HEK293 (cell line): ENCODE measurements around the gene PDE8B.

ENCODE experiments used
- BCL11A ChIP-seq: fragments of 450-650 bp; formaldehyde crosslinking; IDR thresholded peaks from 2 replicates; pipeline ENCODE4 v1.5.1; 2016; ENCODE audit warnings: low read depth, missing biosample characterization, missing genetic modification characterization
- GFI1B ChIP-seq: fragments of 450-650 bp; formaldehyde crosslinking; IDR thresholded peaks from 2 replicates; pipeline ENCODE4 v1.5.1; 2016; ENCODE audit warnings: missing biosample characterization, missing genetic modification characterization
- KLF8 ChIP-seq: fragments of 450-650 bp; formaldehyde crosslinking; IDR thresholded peaks from 2 replicates; pipeline ENCODE4 v1.5.1; 2016; ENCODE audit warnings: missing biosample characterization, missing genetic modification characterization
- KLF9 ChIP-seq: fragments of 450-650 bp; formaldehyde crosslinking; IDR thresholded peaks from 2 replicates; pipeline ENCODE4 v1.5.1; 2016; ENCODE audit warnings: missing biosample characterization, missing genetic modification characterization, low read depth
- OSR2 ChIP-seq: fragments of 450-650 bp; formaldehyde crosslinking; IDR thresholded peaks from 2 replicates; pipeline ENCODE4 v1.5.1; 2016; ENCODE audit warnings: missing biosample characterization, missing genetic modification characterization
- RBAK ChIP-seq: fragments of 450-650 bp; formaldehyde crosslinking; IDR thresholded peaks from 2 replicates; pipeline ENCODE4 v1.5.1; 2016; ENCODE audit warnings: missing biosample characterization, missing genetic modification characterization
- SCRT2 ChIP-seq: fragments of 450-650 bp; formaldehyde crosslinking; IDR thresholded peaks from 2 replicates; pipeline ENCODE4 v1.5.1; 2016; ENCODE audit warnings: missing biosample characterization, missing genetic modification characterization
- WT1 ChIP-seq: fragments of 450-650 bp; formaldehyde crosslinking; IDR thresholded peaks from 2 replicates; pipeline ENCODE4 v1.5.1; 2016; ENCODE audit warnings: missing biosample characterization, missing genetic modification characterization
- ZBTB20 ChIP-seq: fragments of 450-650 bp; formaldehyde crosslinking; IDR thresholded peaks from 2 replicates; pipeline ENCODE4 v1.5.1; 2016; ENCODE audit warnings: missing biosample characterization, missing genetic modification characterization
- ZBTB6 ChIP-seq: fragments of 450-650 bp; formaldehyde crosslinking; IDR thresholded peaks from 2 replicates; pipeline ENCODE4 v1.5.1; 2017; ENCODE audit warnings: missing biosample characterization, missing genetic modification characterization
- ZFP3 ChIP-seq: fragments of 450-650 bp; formaldehyde crosslinking; IDR thresholded peaks from 2 replicates; pipeline ENCODE4 v1.5.1; 2016; ENCODE audit warnings: low read depth, missing biosample characterization, missing genetic modification characterization
- ZNF10 ChIP-seq: fragments of 450-650 bp; formaldehyde crosslinking; IDR thresholded peaks from 2 replicates; pipeline ENCODE4 v1.5.1; 2017; ENCODE audit warnings: missing biosample characterization, missing genetic modification characterization
- ZNF114 ChIP-seq: fragments of 450-650 bp; formaldehyde crosslinking; IDR thresholded peaks from 2 replicates; pipeline ENCODE4 v1.5.0; 2017; ENCODE audit warnings: missing biosample characterization, missing genetic modification characterization
- ZNF157 ChIP-seq: fragments of 450-650 bp; formaldehyde crosslinking; IDR thresholded peaks from 2 replicates; pipeline ENCODE4 v1.5.1; 2016; ENCODE audit warnings: missing biosample characterization, missing genetic modification characterization
- ZNF16 ChIP-seq: fragments of 450-650 bp; formaldehyde crosslinking; IDR thresholded peaks from 2 replicates; pipeline ENCODE4 v1.5.1; 2016; ENCODE audit warnings: low read depth, missing biosample characterization, missing genetic modification characterization
- ZNF184 ChIP-seq: fragments of 450-650 bp; IDR thresholded peaks from 2 replicates; pipeline ENCODE4 v1.5.1; 2018; ENCODE audit warnings: missing biosample characterization, mild to moderate bottlenecking, missing genetic modification characterization
- ZNF221 ChIP-seq: fragments of 450-650 bp; formaldehyde crosslinking; IDR thresholded peaks from 2 replicates; pipeline ENCODE4 v1.5.1; 2017; ENCODE audit warnings: missing biosample characterization, missing genetic modification characterization, borderline replicate concordance
- ZNF302 ChIP-seq: fragments of 450-650 bp; formaldehyde crosslinking; IDR thresholded peaks from 2 replicates; pipeline ENCODE4 v1.5.1; 2016; ENCODE audit warnings: missing biosample characterization, missing genetic modification characterization, low read depth
- ZNF335 ChIP-seq: fragments of 450-650 bp; formaldehyde crosslinking; conservative IDR thresholded peaks from 2 replicates; pipeline ENCODE4 v1.5.1; 2016; ENCODE audit warnings: missing biosample characterization, missing genetic modification characterization
- ZNF37A ChIP-seq: fragments of 450-650 bp; IDR thresholded peaks from 2 replicates; pipeline ENCODE4 v1.5.1; 2018; ENCODE audit warnings: missing biosample characterization, missing genetic modification characterization
- ZNF416 ChIP-seq: fragments of 450-650 bp; formaldehyde crosslinking; IDR thresholded peaks from 2 replicates; pipeline ENCODE4 v1.5.1; 2016; ENCODE audit warnings: missing biosample characterization, missing genetic modification characterization
- ZNF529 ChIP-seq: fragments of 450-650 bp; formaldehyde crosslinking; IDR thresholded peaks from 2 replicates; pipeline ENCODE4 v1.5.1; 2017; ENCODE audit warnings: missing genetic modification characterization, missing biosample characterization; ENCODE audit not compliant: insufficient replicate concordance
- ZNF544 ChIP-seq: fragments of 450-650 bp; formaldehyde crosslinking; IDR thresholded peaks from 2 replicates; pipeline ENCODE4 v1.5.0; 2017; ENCODE audit warnings: missing biosample characterization, missing genetic modification characterization
- ZNF548 ChIP-seq: fragments of 450-650 bp; formaldehyde crosslinking; IDR thresholded peaks from 2 replicates; pipeline ENCODE4 v1.5.1; 2016; ENCODE audit warnings: missing biosample characterization, missing genetic modification characterization
- ZNF549 ChIP-seq: fragments of 450-650 bp; IDR thresholded peaks from 2 replicates; pipeline ENCODE4 v1.5.1; 2018; ENCODE audit warnings: missing biosample characterization, missing genetic modification characterization, mild to moderate bottlenecking, inconsistent platforms, moderate library complexity
- ZNF596 ChIP-seq: fragments of 450-650 bp; IDR thresholded peaks from 2 replicates; pipeline ENCODE4 v1.5.0; 2018; ENCODE audit warnings: missing biosample characterization, mild to moderate bottlenecking, missing genetic modification characterization, moderate library complexity
- ZNF623 ChIP-seq: fragments of 450-650 bp; formaldehyde crosslinking; IDR thresholded peaks from 2 replicates; pipeline ENCODE4 v1.5.1; 2016; ENCODE audit warnings: missing biosample characterization, missing genetic modification characterization
- ZNF76 ChIP-seq: fragments of 450-650 bp; formaldehyde crosslinking; IDR thresholded peaks from 2 replicates; pipeline ENCODE4; 2016; ENCODE audit warnings: low read depth, missing biosample characterization, missing genetic modification characterization, borderline replicate concordance
- ZNF792 ChIP-seq: fragments of 450-650 bp; formaldehyde crosslinking; IDR thresholded peaks from 2 replicates; pipeline ENCODE4 v1.5.1; 2016; ENCODE audit warnings: missing biosample characterization, missing genetic modification characterization
- ZNF830 ChIP-seq: fragments of 450-650 bp; IDR thresholded peaks from 2 replicates; pipeline ENCODE4 v1.5.0; 2018; ENCODE audit warnings: missing biosample characterization, missing genetic modification characterization, low read depth, mild to moderate bottlenecking, moderate library complexity
- ZNF843 ChIP-seq: fragments of 450-650 bp; formaldehyde crosslinking; IDR thresholded peaks from 2 replicates; pipeline ENCODE4 v1.5.1; 2016; ENCODE audit warnings: missing biosample characterization, missing genetic modification characterization
- ZSCAN18 ChIP-seq: fragments of 450-650 bp; formaldehyde crosslinking; IDR thresholded peaks from 2 replicates; pipeline ENCODE4 v1.5.1; 2016; ENCODE audit warnings: missing biosample characterization, missing genetic modification characterization
- TF ChIP-seq, protein P1 (sequence below): fragments of 450-650 bp; formaldehyde crosslinking; IDR thresholded peaks from 2 replicates; pipeline ENCODE4 v1.5.1; 2016; ENCODE audit warnings: missing biosample characterization, missing genetic modification characterization
- TF ChIP-seq, protein P2 (sequence below): fragments of 450-650 bp; formaldehyde crosslinking; IDR thresholded peaks from 2 replicates; pipeline ENCODE4 v1.5.1; 2016; ENCODE audit warnings: missing biosample characterization, missing genetic modification characterization, low read depth
- TF ChIP-seq, protein P3 (sequence below): fragments of 450-650 bp; formaldehyde crosslinking; IDR thresholded peaks from 2 replicates; pipeline ENCODE4 v1.5.1; 2017; ENCODE audit warnings: missing biosample characterization, missing genetic modification characterization

The PDE8B gene

GRCh38 chr5:77210964-77211690, 647 bp downstream of the PDE8B start (continued):
- TF ChIP-seq ZNF416 (tag by site-specific recombination) = no peak
- TF ChIP-seq BCL11A (tag by site-specific recombination) = no peak
- TF ChIP-seq ZNF623 (tag by site-specific recombination) = no peak
- TF ChIP-seq ZBTB20 (tag by site-specific recombination) = peak; percentile 84
- TF ChIP-seq ZFP3 (tag by site-specific recombination) = no peak
- no peak for TF ChIP-seq ZSCAN18 (tag by site-specific recombination)
- no peak for TF ChIP-seq ZNF76 (tag by site-specific recombination)
- no peak for TF ChIP-seq ZNF16 (tag by site-specific recombination)
- peak; percentile 94 for TF ChIP-seq SCRT2 (tag by site-specific recombination)
- no peak for TF ChIP-seq WT1
- no peak for TF ChIP-seq ZNF548
- TF ChIP-seq ZNF544 (tag by site-specific recombination) = no peak
- TF ChIP-seq ZNF843 (tag by site-specific recombination) = no peak
- no peak for TF ChIP-seq ZNF549 (tag by site-specific recombination)
- peak; percentile 26; the same call in 1 of the 2 replicates for TF ChIP-seq ZNF10 (tag by site-specific recombination)
- TF ChIP-seq RBAK (tag by site-specific recombination) = no peak
- TF ChIP-seq OSR2 (tag by site-specific recombination) = no peak
- no peak for TF ChIP-seq ZNF221 (tag by site-specific recombination)
- no peak for TF ChIP-seq ZBTB6 (tag by site-specific recombination)
- TF ChIP-seq, protein P1, sequence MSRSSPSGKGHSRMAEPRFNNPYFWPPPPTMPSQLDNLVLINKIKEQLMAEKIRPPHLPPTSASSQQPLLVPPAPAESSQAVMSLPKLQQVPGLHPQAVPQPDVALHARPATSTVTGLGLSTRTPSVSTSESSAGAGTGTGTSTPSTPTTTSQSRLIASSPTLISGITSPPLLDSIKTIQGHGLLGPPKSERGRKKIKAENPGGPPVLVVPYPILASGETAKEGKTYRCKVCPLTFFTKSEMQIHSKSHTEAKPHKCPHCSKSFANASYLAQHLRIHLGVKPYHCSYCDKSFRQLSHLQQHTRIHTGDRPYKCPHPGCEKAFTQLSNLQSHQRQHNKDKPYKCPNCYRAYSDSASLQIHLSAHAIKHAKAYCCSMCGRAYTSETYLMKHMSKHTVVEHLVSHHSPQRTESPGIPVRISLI (tag by site-specific recombination) = no peak
- TF ChIP-seq ZNF157 (tag by site-specific recombination) = no peak
- no peak for TF ChIP-seq ZNF529
- TF ChIP-seq ZNF114 (tag by site-specific recombination) = no peak
- TF ChIP-seq ZNF302 (tag by site-specific recombination) = no peak
- TF ChIP-seq ZNF184 (tag by site-specific recombination) = no peak
- TF ChIP-seq ZNF335 (tag by site-specific recombination) = peak; percentile 89
- no peak for TF ChIP-seq ZNF792 (tag by site-specific recombination)
- peak; percentile 15; the same call in 1 of the 2 replicates for TF ChIP-seq KLF9 (tag by site-specific recombination)
- TF ChIP-seq, protein P2, sequence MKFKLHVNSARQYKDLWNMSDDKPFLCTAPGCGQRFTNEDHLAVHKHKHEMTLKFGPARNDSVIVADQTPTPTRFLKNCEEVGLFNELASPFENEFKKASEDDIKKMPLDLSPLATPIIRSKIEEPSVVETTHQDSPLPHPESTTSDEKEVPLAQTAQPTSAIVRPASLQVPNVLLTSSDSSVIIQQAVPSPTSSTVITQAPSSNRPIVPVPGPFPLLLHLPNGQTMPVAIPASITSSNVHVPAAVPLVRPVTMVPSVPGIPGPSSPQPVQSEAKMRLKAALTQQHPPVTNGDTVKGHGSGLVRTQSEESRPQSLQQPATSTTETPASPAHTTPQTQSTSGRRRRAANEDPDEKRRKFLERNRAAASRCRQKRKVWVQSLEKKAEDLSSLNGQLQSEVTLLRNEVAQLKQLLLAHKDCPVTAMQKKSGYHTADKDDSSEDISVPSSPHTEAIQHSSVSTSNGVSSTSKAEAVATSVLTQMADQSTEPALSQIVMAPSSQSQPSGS (tag by site-specific recombination) = no peak
- TF ChIP-seq, protein P3, sequence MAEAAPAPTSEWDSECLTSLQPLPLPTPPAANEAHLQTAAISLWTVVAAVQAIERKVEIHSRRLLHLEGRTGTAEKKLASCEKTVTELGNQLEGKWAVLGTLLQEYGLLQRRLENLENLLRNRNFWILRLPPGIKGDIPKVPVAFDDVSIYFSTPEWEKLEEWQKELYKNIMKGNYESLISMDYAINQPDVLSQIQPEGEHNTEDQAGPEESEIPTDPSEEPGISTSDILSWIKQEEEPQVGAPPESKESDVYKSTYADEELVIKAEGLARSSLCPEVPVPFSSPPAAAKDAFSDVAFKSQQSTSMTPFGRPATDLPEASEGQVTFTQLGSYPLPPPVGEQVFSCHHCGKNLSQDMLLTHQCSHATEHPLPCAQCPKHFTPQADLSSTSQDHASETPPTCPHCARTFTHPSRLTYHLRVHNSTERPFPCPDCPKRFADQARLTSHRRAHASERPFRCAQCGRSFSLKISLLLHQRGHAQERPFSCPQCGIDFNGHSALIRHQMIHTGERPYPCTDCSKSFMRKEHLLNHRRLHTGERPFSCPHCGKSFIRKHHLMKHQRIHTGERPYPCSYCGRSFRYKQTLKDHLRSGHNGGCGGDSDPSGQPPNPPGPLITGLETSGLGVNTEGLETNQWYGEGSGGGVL (tag by site-specific recombination) = peak; percentile 67; the same call in 1 of the 2 replicates
- TF ChIP-seq GFI1B (tag by site-specific recombination) = no peak; the same call in 1 of the 2 replicates
- peak; percentile 38; the same call in 1 of the 2 replicates for TF ChIP-seq ZNF596 (tag by site-specific recombination)
- no peak for TF ChIP-seq ZNF37A (tag by site-specific recombination)
- TF ChIP-seq KLF8 = peak; percentile 40; the same call in 1 of the 2 replicates
- TF ChIP-seq ZNF830 (tag by site-specific recombination) = no peak
